ENCODE data around the gene CKLF.

DNA sequence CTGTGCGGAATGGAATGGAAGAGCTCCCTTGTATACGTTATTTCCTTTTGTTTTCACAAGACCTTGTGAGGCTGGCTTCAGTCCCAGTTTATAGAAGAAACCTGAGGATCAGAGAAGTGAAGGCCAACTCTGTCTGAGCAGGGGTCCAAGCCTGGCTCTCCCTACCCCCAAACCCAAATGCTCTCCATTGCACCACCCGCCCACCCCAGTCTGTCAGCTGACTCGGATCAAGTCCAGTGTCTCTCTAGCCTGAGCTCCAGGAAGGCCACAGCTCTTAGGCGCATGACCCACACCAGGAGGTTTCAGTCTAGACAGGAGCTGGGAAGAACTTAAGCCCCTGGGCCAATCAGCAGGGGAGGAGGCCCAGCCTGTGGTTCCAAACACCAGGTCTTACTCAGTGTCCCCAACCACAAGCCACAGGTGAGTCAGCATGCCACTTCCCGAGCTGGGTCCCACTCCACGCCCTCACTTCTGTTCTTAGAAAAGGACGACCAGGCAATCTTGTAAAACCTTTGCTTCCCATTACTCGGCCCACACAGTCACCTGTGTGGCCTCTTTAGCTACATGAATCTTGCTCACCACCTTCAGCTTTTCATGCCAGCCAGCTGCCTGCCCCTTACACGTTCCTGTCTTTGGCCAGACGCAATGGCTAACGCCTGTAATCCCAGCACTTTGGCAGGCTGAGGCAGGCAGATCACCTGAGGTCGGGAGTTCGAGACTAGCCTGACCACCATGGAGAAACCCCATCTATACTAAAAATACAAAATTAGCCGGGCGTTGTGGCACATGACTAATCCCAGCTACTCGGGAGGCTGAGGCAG, 30.2 kb upstream of the CKLF start:
- TF ChIP-seq, protein P1, sequence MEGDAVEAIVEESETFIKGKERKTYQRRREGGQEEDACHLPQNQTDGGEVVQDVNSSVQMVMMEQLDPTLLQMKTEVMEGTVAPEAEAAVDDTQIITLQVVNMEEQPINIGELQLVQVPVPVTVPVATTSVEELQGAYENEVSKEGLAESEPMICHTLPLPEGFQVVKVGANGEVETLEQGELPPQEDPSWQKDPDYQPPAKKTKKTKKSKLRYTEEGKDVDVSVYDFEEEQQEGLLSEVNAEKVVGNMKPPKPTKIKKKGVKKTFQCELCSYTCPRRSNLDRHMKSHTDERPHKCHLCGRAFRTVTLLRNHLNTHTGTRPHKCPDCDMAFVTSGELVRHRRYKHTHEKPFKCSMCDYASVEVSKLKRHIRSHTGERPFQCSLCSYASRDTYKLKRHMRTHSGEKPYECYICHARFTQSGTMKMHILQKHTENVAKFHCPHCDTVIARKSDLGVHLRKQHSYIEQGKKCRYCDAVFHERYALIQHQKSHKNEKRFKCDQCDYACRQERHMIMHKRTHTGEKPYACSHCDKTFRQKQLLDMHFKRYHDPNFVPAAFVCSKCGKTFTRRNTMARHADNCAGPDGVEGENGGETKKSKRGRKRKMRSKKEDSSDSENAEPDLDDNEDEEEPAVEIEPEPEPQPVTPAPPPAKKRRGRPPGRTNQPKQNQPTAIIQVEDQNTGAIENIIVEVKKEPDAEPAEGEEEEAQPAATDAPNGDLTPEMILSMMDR (IDR thresholded peaks at IDR 0.05), result no peak
- no peak for TF ChIP-seq POLR2AphosphoS5 (IDR thresholded peaks at IDR 0.05)
